ENCODE measurements around the gene VAMP8. TPM values are rescaled to one million over a fixed set of nuclear protein-coding genes. Genes with fewer than 3 reads are reported as not detected.

VAMP8 gene
- total RNA-seq, 1 experiment from 2014 or later = 52.0 TPM

GRCh38 chr2:85611705-85612587, 34.6 kb downstream of the VAMP8 start, which contains the start of gene C2orf68 (continued):
- TF ChIP-seq PRDM15 (CRISPR knock-in tag; IDR thresholded peaks at IDR 0.05) (no peak), FOXK1 (CRISPR knock-in tag; IDR thresholded peaks at IDR 0.05) (peak; percentile 70), MXD4 (CRISPR knock-in tag; IDR thresholded peaks at IDR 0.05; ENCODE audit: borderline replicate concordance) (no peak), GABPB1 (CRISPR knock-in tag; IDR thresholded peaks at IDR 0.05) (peak; percentile 80), GTF2I (CRISPR knock-in tag; conservative IDR thresholded peaks at IDR 0.05) (no peak), TCF7 (CRISPR knock-in tag; IDR thresholded peaks at IDR 0.05; ENCODE audit: low read depth) (no peak), ZBTB21 (CRISPR knock-in tag; IDR thresholded peaks at IDR 0.05; ENCODE audit: borderline replicate concordance) (peak; percentile 62; the same call in 1 of the 2 replicates), ATF1 (CRISPR knock-in tag; IDR thresholded peaks at IDR 0.05) (no peak), ZNF425 (CRISPR knock-in tag; conservative IDR thresholded peaks at IDR 0.05) (no peak)
- TF ChIP-seq, protein P1, sequence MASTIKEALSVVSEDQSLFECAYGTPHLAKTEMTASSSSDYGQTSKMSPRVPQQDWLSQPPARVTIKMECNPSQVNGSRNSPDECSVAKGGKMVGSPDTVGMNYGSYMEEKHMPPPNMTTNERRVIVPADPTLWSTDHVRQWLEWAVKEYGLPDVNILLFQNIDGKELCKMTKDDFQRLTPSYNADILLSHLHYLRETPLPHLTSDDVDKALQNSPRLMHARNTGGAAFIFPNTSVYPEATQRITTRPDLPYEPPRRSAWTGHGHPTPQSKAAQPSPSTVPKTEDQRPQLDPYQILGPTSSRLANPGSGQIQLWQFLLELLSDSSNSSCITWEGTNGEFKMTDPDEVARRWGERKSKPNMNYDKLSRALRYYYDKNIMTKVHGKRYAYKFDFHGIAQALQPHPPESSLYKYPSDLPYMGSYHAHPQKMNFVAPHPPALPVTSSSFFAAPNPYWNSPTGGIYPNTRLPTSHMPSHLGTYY (CRISPR knock-in tag; IDR thresholded peaks at IDR 0.05) = no peak
- TF ChIP-seq, protein P2, sequence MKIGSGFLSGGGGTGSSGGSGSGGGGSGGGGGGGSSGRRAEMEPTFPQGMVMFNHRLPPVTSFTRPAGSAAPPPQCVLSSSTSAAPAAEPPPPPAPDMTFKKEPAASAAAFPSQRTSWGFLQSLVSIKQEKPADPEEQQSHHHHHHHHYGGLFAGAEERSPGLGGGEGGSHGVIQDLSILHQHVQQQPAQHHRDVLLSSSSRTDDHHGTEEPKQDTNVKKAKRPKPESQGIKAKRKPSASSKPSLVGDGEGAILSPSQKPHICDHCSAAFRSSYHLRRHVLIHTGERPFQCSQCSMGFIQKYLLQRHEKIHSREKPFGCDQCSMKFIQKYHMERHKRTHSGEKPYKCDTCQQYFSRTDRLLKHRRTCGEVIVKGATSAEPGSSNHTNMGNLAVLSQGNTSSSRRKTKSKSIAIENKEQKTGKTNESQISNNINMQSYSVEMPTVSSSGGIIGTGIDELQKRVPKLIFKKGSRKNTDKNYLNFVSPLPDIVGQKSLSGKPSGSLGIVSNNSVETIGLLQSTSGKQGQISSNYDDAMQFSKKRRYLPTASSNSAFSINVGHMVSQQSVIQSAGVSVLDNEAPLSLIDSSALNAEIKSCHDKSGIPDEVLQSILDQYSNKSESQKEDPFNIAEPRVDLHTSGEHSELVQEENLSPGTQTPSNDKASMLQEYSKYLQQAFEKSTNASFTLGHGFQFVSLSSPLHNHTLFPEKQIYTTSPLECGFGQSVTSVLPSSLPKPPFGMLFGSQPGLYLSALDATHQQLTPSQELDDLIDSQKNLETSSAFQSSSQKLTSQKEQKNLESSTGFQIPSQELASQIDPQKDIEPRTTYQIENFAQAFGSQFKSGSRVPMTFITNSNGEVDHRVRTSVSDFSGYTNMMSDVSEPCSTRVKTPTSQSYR (CRISPR knock-in tag; IDR thresholded peaks at IDR 0.05) = no peak

DNA sequence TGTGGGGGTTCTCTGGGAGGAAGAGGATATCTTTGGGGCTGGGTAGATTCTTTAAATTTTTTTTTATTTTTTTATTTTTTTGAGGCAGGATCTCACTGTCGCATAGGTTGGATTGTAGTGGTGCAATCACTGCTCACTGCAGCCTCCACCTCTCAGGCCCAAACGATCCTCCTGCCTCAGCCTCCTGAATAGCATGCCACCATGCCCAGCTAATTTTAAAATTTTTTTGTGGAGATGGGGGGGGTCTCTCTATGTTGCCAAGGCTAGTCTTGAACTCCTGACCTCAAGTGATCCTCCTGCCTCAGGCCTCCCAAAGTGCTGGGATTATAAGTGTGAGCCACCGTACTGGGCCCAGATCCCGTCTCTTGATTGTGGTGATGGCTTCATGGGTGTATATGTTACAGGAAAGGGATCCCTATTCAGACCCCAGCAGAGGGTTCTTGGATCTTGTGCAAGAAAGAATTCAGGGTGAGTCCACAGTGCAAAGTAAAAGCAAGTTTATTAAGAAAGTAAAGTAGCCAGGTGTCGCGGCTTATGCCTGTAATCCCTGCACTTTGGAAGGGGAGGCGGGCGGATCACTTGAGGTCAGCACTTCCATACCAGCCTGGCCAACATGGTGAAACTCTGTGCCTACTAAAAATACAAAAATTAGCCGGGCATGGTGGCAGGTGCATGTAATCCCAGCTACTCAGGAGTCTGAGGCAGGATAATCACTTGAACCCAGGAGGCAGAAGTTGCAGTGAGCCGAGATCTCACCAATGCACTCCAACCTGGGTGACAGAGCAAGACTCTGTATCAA, 36.5 kb downstream of the VAMP8 start:
- ATAC-seq = no peak
- POLR2A ChIA-PET = no interaction called here
- Mint-ChIP-seq H3K27ac (peak overlapping the region; percentile 57; the same call in 1 of the 2 replicates), H3K4me1 (peaks cover 10% of the 10 kb centered on the region), H3K27me3 (ENCODE audit: low read depth) (no peaks in the 10 kb centered on the region), H3K4me3 (no peak overlapping the region; the same call in 1 of the 2 replicates), H3K36me3 (peaks cover 12% of the 10 kb centered on the region), H3K9me3 (no peaks in the 10 kb centered on the region)
- CTCF ChIA-PET = interaction anchor here (2.9 kb wide), 1 partner anchor 23 kb away, joined by 17 read pairs; no protein-coding TSS in a partner anchor
- DNase-seq (ENCODE audit: low spot score) = no peak
- TF ChIP-seq, protein P3, sequence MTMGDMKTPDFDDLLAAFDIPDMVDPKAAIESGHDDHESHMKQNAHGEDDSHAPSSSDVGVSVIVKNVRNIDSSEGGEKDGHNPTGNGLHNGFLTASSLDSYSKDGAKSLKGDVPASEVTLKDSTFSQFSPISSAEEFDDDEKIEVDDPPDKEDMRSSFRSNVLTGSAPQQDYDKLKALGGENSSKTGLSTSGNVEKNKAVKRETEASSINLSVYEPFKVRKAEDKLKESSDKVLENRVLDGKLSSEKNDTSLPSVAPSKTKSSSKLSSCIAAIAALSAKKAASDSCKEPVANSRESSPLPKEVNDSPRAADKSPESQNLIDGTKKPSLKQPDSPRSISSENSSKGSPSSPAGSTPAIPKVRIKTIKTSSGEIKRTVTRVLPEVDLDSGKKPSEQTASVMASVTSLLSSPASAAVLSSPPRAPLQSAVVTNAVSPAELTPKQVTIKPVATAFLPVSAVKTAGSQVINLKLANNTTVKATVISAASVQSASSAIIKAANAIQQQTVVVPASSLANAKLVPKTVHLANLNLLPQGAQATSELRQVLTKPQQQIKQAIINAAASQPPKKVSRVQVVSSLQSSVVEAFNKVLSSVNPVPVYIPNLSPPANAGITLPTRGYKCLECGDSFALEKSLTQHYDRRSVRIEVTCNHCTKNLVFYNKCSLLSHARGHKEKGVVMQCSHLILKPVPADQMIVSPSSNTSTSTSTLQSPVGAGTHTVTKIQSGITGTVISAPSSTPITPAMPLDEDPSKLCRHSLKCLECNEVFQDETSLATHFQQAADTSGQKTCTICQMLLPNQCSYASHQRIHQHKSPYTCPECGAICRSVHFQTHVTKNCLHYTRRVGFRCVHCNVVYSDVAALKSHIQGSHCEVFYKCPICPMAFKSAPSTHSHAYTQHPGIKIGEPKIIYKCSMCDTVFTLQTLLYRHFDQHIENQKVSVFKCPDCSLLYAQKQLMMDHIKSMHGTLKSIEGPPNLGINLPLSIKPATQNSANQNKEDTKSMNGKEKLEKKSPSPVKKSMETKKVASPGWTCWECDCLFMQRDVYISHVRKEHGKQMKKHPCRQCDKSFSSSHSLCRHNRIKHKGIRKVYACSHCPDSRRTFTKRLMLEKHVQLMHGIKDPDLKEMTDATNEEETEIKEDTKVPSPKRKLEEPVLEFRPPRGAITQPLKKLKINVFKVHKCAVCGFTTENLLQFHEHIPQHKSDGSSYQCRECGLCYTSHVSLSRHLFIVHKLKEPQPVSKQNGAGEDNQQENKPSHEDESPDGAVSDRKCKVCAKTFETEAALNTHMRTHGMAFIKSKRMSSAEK (CRISPR knock-in tag; IDR thresholded peaks at IDR 0.05; ENCODE audit: borderline replicate concordance) = no peak
- no peak for TF ChIP-seq TEAD1 (CRISPR knock-in tag; IDR thresholded peaks at IDR 0.05)
- TF ChIP-seq, protein P4, sequence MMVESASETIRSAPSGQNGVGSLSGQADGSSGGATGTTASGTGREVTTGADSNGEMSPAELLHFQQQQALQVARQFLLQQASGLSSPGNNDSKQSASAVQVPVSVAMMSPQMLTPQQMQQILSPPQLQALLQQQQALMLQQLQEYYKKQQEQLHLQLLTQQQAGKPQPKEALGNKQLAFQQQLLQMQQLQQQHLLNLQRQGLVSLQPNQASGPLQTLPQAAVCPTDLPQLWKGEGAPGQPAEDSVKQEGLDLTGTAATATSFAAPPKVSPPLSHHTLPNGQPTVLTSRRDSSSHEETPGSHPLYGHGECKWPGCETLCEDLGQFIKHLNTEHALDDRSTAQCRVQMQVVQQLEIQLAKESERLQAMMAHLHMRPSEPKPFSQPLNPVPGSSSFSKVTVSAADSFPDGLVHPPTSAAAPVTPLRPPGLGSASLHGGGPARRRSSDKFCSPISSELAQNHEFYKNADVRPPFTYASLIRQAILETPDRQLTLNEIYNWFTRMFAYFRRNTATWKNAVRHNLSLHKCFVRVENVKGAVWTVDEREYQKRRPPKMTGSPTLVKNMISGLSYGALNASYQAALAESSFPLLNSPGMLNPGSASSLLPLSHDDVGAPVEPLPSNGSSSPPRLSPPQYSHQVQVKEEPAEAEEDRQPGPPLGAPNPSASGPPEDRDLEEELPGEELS (CRISPR knock-in tag; IDR thresholded peaks at IDR 0.05) = no peak
- no peak for TF ChIP-seq JUN (CRISPR knock-in tag; IDR thresholded peaks at IDR 0.05)
- TF ChIP-seq ZNF416 (CRISPR knock-in tag; IDR thresholded peaks at IDR 0.05) = no peak
